ENCODE data around the gene TMEM91. TPM values are rescaled to one million over a fixed set of nuclear protein-coding genes. Genes with fewer than 3 reads are reported as not detected.

TMEM91 gene
- total RNA-seq, 1 donor = 6.2 TPM

GRCh38 chr19:41414461-41414860 lies 38.1 kb downstream of the TMEM91 start:
- Histone ChIP-seq H3K79me2 (ENCODE audit: insufficient read depth, low read length) (no peaks in the 10 kb centered on the region), H3K4me2 (ENCODE audit: insufficient read depth, low read length) (no peak overlapping the region), H3K4me3 (ENCODE audit: insufficient read depth, low read length) (no peak overlapping the region), H2AFZ (ENCODE audit: low read length) (no peak overlapping the region), H3K36me3 (ENCODE audit: insufficient read depth, low read length) (peaks cover 16% of the 10 kb centered on the region), H3K4me1 (ENCODE audit: insufficient read depth, low read length) (peaks cover 5% of the 10 kb centered on the region), H3K27ac (ENCODE audit: low read depth, low read length) (no peak overlapping the region), H4K20me1 (ENCODE audit: insufficient read depth, low read length) (no peaks in the 10 kb centered on the region), H3K9me3 (ENCODE audit: low read depth, low read length) (no peaks in the 10 kb centered on the region), H3K27me3 (ENCODE audit: insufficient read depth, low read length) (no peaks in the 10 kb centered on the region)
- no peak for TF ChIP-seq CTCF (IDR thresholded peaks at IDR 0.05; ENCODE audit: extremely low read depth, low read depth, low read length)
- DNase-seq (ENCODE audit: insufficient read length, low spot score, missing footprints) = peak; percentile 47

- peaks cover 21% of the 10 kb centered on the region for H3K36me3 ChIP-seq (ENCODE audit: insufficient read depth, low read length)
- no peak overlapping the region for H3K27ac ChIP-seq (ENCODE audit: low read depth, low read length)
- peak; percentile 66 for DNase-seq (ENCODE audit: insufficient read length, low spot score, missing footprints)
- no peaks in the 10 kb centered on the region for H3K79me2 ChIP-seq (ENCODE audit: insufficient read depth, low read length)
- TF ChIP-seq CTCF (IDR thresholded peaks at IDR 0.05; ENCODE audit: extremely low read depth, low read depth, low read length) = no peak
- H3K4me2 ChIP-seq (ENCODE audit: insufficient read depth, low read length) = no peak overlapping the region
- no peaks in the 10 kb centered on the region for H3K27me3 ChIP-seq (ENCODE audit: insufficient read depth, low read length)
- no peaks in the 10 kb centered on the region for H3K9me3 ChIP-seq (ENCODE audit: low read depth, low read length)
- H3K4me3 ChIP-seq (ENCODE audit: insufficient read depth, low read length) = no peak overlapping the region
- no peaks in the 10 kb centered on the region for H4K20me1 ChIP-seq (ENCODE audit: insufficient read depth, low read length)
- peaks cover 2% of the 10 kb centered on the region for H3K4me1 ChIP-seq (ENCODE audit: insufficient read depth, low read length)
- H2AFZ ChIP-seq (ENCODE audit: low read length) = no peak overlapping the region
These were observed 38.8 kb downstream of the TMEM91 start for GRCh38 chr19:41415154-41415571.

- Histone ChIP-seq H2AFZ (ENCODE audit: low read length) (no peak overlapping the region), H3K27ac (ENCODE audit: low read depth, low read length) (no peak overlapping the region), H3K4me1 (ENCODE audit: insufficient read depth, low read length) (peaks cover 2% of the 10 kb centered on the region), H3K36me3 (ENCODE audit: insufficient read depth, low read length) (peaks cover 24% of the 10 kb centered on the region), H4K20me1 (ENCODE audit: insufficient read depth, low read length) (no peaks in the 10 kb centered on the region), H3K4me3 (ENCODE audit: insufficient read depth, low read length) (no peak overlapping the region), H3K9me3 (ENCODE audit: low read depth, low read length) (no peaks in the 10 kb centered on the region), H3K79me2 (ENCODE audit: insufficient read depth, low read length) (no peaks in the 10 kb centered on the region), H3K27me3 (ENCODE audit: insufficient read depth, low read length) (no peaks in the 10 kb centered on the region), H3K4me2 (ENCODE audit: insufficient read depth, low read length) (no peak overlapping the region)
- DNase-seq (ENCODE audit: insufficient read length, low spot score, missing footprints) = peak; percentile 69
- no peak for TF ChIP-seq CTCF (IDR thresholded peaks at IDR 0.05; ENCODE audit: extremely low read depth, low read depth, low read length)
These were observed 39.9 kb downstream of the TMEM91 start for GRCh38 chr19:41416194-41416674.

GRCh38 chr19:41420101-41420880 lies 44.0 kb downstream of the TMEM91 start:
- TF ChIP-seq CTCF (IDR thresholded peaks at IDR 0.05; ENCODE audit: extremely low read depth, low read depth, low read length) = no peak
- no peaks in the 10 kb centered on the region for H3K4me1 ChIP-seq (ENCODE audit: insufficient read depth, low read length)

More at GRCh38 chr19:41420101-41420880, 44.0 kb downstream of the TMEM91 start:
- Histone ChIP-seq H3K36me3 (ENCODE audit: insufficient read depth, low read length) (peaks cover 36% of the 10 kb centered on the region), H3K27me3 (ENCODE audit: insufficient read depth, low read length) (no peaks in the 10 kb centered on the region), H2AFZ (ENCODE audit: low read length) (no peak overlapping the region), H3K27ac (ENCODE audit: low read depth, low read length) (no peak overlapping the region), H3K9me3 (ENCODE audit: low read depth, low read length) (no peaks in the 10 kb centered on the region), H4K20me1 (ENCODE audit: insufficient read depth, low read length) (no peaks in the 10 kb centered on the region), H3K4me3 (ENCODE audit: insufficient read depth, low read length) (no peak overlapping the region), H3K79me2 (ENCODE audit: insufficient read depth, low read length) (no peaks in the 10 kb centered on the region), H3K4me2 (ENCODE audit: insufficient read depth, low read length) (no peak overlapping the region)
- DNase-seq (ENCODE audit: insufficient read length, low spot score, missing footprints) = peak; percentile 53
